Stimulated activated naive CD8-positive, alpha-beta T cell treated with anti-CD3 and anti-CD28 coated beads, Interleukin-15, amount 100 ng/mL, for 72 hours (primary cell): ENCODE measurements around the gene TUBB4B.

Experiments used
- ATAC-seq: fragments of 150-1000 bp; cut with Tn5 transposase; 2 replicates; pipeline ENCODE4 v1.10.0; 2021; ENCODE audit warnings: mild to moderate bottlenecking, moderate library complexity
- DNase-seq, 2 donors: peaks; one replicate each; pipeline ENCODE4 v3.0.0; 2021 to 2022
- H3K27ac Mint-ChIP-seq, 2 donors: one replicate each; pipeline ENCODE4 v1.8.0; 2022; ENCODE audit warnings: mild to moderate bottlenecking in 2 of 2, mixed read lengths in 2 of 2, moderate library complexity in 2 of 2
- H3K27me3 Mint-ChIP-seq: one replicate; pipeline ENCODE4 v1.8.0; 2022; ENCODE audit warnings: mixed read lengths
- H3K4me1 Mint-ChIP-seq: one replicate; pipeline ENCODE4 v1.8.0; 2022; ENCODE audit warnings: mild to moderate bottlenecking, mixed read lengths
- H3K4me3 Mint-ChIP-seq, 2 donors: one replicate each; pipeline ENCODE4 v1.8.0; 2022; ENCODE audit warnings: mild to moderate bottlenecking in 2 of 2, mixed read lengths in 2 of 2, moderate library complexity in 1 of 2
- H3K9me3 Mint-ChIP-seq, 2 donors: one replicate each; pipeline ENCODE4 v1.8.0; 2022; ENCODE audit warnings: mixed read lengths in 2 of 2

Gene TUBB4B

DNA sequence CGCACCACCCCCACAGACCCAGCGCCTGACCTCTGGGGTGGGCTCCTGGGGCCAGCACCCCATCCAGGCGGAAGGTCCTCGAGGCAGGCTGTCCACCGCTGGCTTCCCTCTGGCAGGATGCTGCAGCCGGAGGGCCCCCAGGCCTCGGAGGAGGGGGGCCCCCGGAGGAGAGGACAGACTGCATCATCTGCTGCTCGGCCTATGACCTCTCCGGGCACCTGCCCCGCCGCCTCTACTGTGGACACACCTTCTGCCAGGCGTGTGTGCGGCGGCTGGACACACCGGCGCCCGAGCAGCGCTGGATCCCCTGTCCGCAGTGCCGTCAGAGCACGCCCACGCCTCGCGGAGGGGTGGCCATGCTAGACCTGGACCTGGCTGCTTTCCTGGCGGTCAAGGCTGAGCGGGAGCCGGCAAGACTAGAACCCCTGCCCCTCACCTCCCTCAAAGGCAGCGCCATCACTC is 12.6 kb upstream of the TUBB4B start:
- no peak overlapping the region for H3K4me3 Mint-ChIP-seq
- peaks cover 38% of the 10 kb centered on the region for H3K27me3 Mint-ChIP-seq
- DNase-seq: no peak
- H3K27ac Mint-ChIP-seq: no peak overlapping the region
- H3K4me1 Mint-ChIP-seq: peaks cover 24% of the 10 kb centered on the region
- H3K9me3 Mint-ChIP-seq: no peaks in the 10 kb centered on the region
- ATAC-seq: no peak

DNA sequence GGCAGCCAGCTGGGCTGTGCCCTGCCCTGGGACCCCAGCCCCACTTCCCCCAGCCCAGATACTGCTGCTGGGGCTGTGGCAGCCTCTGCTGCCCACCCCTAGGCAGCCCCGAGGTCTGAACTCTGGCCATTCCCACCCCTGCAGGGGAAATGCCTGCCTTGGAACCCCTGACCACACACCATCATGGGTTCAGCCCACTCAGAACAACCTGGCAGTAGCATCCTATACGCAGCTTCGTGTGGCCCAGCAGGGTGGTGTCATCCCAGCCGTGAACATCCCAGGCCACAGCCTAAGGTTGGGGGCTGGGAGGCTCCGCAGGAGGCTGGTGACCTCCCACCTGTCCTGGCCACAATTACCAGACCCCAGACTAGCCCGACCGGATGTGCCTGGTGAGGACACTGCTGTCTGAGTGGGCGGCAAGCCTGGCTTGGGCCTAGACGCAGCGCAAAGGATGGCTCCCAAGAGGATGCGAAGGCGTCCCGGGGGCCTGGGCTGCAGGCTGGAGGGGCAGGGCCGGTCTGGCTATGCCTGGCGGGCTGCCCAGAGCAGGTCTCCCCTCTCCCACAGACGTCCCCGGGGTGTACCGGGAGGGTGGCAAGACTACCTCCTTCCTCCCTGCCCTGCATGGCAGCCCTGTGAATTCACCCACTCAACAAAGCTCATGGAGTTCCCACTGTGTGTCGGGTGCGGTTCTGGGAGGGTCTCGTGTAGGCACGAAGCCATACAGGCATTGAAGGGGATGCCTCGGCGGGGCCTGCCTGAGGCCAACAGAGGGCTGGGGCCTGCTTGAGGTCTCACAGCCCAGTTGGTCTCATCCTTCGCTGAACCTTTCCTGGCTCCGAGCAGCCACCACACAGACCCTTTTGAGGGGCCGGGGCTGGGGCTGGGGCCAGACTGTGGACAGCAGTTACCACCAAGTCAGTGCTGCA is 11.9 kb upstream of the TUBB4B start:
- Mint-ChIP-seq H3K4me3 (no peak overlapping the region), H3K9me3 (no peaks in the 10 kb centered on the region), H3K27ac (no peak overlapping the region), H3K27me3 (peaks cover 41% of the 10 kb centered on the region), H3K4me1 (peaks cover 19% of the 10 kb centered on the region)
- ATAC-seq (no peak), DNase-seq (no peak)

GRCh38 chr9:137229903-137230704 is 11.0 kb upstream of the TUBB4B start:
- peaks cover 17% of the 10 kb centered on the region for H3K4me1 Mint-ChIP-seq
- ATAC-seq (no peak), DNase-seq (no peak)
- no peak overlapping the region for H3K4me3 Mint-ChIP-seq
- H3K27ac Mint-ChIP-seq: no peak overlapping the region
- H3K9me3 Mint-ChIP-seq: no peaks in the 10 kb centered on the region
- H3K27me3 Mint-ChIP-seq: peaks cover 49% of the 10 kb centered on the region

DNA sequence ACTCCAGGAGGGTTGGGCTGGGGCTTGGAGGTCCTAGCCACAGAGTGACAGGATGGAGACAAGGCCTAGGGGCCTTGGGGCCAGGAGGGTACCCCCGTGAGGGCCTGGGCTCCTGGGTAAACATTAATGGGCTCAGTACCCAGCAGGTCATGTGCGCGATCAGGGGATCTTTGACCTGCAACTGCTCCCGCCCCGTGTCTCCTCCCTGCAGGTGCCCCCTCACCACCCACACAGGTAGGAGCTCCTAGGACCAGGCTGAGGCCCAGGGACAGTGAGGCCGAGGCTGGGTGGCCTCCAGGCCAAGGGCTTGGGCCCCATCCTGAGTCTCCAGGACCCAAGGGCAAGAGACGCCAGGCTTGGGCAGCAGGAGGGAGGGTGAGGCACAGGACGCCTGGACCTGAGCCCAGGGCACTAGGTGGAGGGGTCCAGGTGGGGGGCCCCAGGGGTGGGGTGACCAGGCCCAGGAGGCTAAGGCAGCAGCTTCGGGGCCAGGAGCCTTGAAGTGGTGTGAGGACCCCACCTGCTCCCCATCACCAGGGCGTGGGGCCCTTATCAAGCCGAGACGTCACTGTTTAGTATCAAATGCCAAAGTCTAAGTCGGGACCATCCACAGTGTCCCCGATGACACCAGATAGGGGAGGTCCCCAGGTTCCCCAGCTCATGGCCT is 10.2 kb upstream of the TUBB4B start, which contains the start of gene SLC34A3:
Gene SLC34A3, plus strand, starts transcription at position 197 of the 667 bp plus-strand sequence. CDS start 802 bp downstream, outside the sequence.
- Mint-ChIP-seq H3K4me1 (peaks cover 16% of the 10 kb centered on the region), H3K9me3 (no peaks in the 10 kb centered on the region), H3K27me3 (peaks cover 55% of the 10 kb centered on the region), H3K4me3 (no peak within 1 kb of the TSS), H3K27ac (no peak within 1 kb of the TSS)
- ATAC-seq: no peak
- no peak for DNase-seq

DNA sequence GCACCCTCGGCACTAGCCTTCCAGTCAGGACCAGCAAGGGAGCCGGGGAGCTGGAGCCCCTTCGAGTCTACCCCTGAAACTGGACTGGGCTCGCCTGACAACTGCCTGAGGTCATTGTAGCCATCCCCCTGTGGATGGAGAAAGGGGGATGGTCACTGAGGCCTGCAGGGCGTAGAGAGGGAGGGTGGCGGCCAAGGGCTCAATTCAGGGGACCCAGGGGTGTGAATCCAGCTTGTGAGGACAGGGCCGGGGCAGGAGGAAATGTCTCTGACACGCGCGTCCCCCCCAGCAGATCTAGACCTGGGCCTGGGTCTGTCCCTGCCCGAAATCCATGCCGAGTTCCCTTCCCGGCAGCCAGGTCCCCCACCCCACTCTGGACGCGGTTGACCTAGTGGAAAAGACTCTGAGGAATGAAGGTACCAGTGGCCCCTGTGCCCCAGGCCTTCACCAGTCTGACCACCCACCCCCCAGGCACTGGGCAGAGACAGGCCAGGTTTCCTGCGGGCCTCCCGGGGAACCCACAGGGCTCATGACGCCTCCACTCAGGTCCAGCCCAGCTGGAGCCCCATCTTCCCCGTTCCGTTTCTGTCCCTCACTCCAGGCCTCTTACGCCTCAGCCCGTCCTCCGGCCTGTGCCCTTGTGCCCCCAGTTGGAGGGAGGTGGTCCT is 9.6 kb upstream of the TUBB4B start:
- Mint-ChIP-seq H3K27ac (peak overlapping the region in 1 of 2 donors; percentile 59), H3K9me3 (no peaks in the 10 kb centered on the region), H3K4me1 (peaks cover 21% of the 10 kb centered on the region), H3K4me3 (no peak overlapping the region), H3K27me3 (peaks cover 55% of the 10 kb centered on the region)
- ATAC-seq (no peak), DNase-seq (no peak)

DNA sequence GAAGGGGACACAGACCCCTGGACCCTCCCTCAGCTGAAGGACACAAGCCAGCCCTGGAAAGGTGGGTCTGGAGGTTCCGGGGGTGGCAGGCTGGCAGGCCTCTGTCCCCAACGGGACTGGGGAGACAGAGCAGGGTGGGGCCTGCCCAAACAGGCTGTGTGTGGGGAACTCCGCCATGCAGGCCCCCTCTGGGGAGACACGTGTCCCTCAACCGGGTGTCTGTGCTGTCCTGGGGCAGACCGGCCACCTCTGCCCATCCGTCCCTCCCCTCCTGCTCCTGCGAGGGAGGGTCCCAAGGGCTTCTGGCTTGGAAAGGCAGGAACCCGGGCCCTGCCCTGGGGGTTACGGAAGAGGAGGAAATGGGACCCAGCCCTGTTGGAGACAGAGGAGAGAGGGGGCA is 9.0 kb upstream of the TUBB4B start:
- Mint-ChIP-seq H3K4me1 (peaks cover 27% of the 10 kb centered on the region), H3K4me3 (no peak overlapping the region), H3K27me3 (peaks cover 55% of the 10 kb centered on the region), H3K9me3 (no peaks in the 10 kb centered on the region), H3K27ac (no peak overlapping the region)
- DNase-seq: no peak
- ATAC-seq: no peak

- Mint-ChIP-seq H3K27ac (no peak overlapping the region), H3K4me1 (peaks cover 27% of the 10 kb centered on the region), H3K4me3 (no peak overlapping the region), H3K27me3 (peaks cover 51% of the 10 kb centered on the region), H3K9me3 (no peaks in the 10 kb centered on the region)
- DNase-seq (no peak), ATAC-seq (no peak)
Observed at GRCh38 chr9:137232510-137232909, 8.6 kb upstream of the TUBB4B start.

GRCh38 chr9:137233143-137233980 is 7.7 kb upstream of the TUBB4B start:
- no peaks in the 10 kb centered on the region for H3K9me3 Mint-ChIP-seq
- no peak for DNase-seq
- H3K4me3 Mint-ChIP-seq: no peak overlapping the region
- H3K27me3 Mint-ChIP-seq: peaks cover 46% of the 10 kb centered on the region
- H3K27ac Mint-ChIP-seq: no peak overlapping the region
- peaks cover 32% of the 10 kb centered on the region for H3K4me1 Mint-ChIP-seq
- ATAC-seq: no peak

DNA sequence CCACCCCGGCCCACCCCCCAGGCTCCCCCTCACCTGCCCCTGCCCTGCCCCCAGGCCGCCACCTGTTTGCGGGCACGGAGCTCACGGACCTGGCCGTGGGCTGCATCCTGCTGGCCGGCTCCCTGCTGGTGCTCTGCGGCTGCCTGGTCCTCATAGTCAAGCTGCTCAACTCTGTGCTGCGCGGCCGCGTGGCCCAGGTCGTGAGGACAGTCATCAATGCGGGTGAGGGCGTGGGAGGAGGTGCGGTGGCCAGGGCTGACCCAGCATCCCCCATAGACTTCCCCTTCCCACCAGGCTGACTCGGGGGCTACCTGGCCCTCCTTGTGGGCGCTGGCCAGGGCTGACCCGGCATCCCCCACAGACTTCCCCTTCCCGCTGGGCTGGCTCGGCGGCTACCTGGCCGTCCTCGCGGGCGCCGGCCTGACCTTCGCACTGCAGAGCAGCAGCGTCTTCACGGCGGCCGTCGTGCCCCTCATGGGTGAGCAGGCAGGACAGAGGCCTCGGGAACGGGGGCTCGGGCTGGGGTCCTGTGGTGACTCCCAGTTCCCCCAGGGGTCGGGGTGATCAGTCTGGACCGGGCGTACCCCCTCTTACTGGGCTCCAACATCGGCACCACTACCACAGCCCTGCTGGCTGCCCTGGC is 6.9 kb upstream of the TUBB4B start:
- H3K4me1 Mint-ChIP-seq: peaks cover 40% of the 10 kb centered on the region
- DNase-seq (no peak), ATAC-seq (no peak)
- no peak overlapping the region for H3K4me3 Mint-ChIP-seq
- H3K27me3 Mint-ChIP-seq: peaks cover 41% of the 10 kb centered on the region
- H3K27ac Mint-ChIP-seq: no peak overlapping the region
- no peaks in the 10 kb centered on the region for H3K9me3 Mint-ChIP-seq

DNA sequence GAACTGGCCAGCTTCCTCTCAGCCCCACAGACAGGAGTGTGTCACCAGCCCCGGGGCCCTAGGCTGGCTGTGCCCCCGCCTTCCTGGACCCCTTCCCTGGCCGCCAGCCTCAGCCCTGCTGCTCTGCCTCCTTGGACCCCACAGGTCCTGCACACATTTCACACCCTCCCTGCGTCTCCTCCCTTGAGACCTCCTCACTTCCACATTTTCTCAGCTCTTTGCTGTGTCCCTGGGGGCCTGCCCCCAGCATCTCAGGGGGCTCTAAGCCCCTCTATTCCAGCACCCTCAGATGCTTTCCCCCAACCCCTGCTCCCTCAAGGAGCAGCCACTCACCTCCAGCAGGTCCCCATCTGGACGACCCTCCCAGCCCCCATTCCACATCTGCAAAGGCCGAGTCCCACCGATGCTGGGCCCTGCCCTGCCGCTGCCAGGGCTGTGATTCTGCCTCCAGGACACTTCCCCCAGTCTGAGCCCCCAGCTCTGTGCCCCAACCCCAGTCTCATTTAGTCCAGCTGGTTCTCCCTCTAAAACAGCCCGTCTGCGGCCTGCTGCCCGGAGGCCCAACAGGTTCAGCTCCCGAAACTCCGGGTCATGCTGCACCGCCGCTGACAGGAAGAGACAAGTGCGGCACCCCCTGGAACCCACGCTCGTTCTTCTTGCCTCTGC is 6.2 kb upstream of the TUBB4B start:
- no peaks in the 10 kb centered on the region for H3K9me3 Mint-ChIP-seq
- peaks cover 34% of the 10 kb centered on the region for H3K27me3 Mint-ChIP-seq
- ATAC-seq (no peak), DNase-seq (no peak)
- peaks cover 46% of the 10 kb centered on the region for H3K4me1 Mint-ChIP-seq
- peak overlapping the region in 1 of 2 donors; percentile 28 for H3K27ac Mint-ChIP-seq
- no peak overlapping the region for H3K4me3 Mint-ChIP-seq

- peaks cover 46% of the 10 kb centered on the region for H3K4me1 Mint-ChIP-seq
- no peak for DNase-seq
- H3K27me3 Mint-ChIP-seq: peaks cover 34% of the 10 kb centered on the region
- no peaks in the 10 kb centered on the region for H3K9me3 Mint-ChIP-seq
- no peak overlapping the region for H3K27ac Mint-ChIP-seq
- no peak overlapping the region for H3K4me3 Mint-ChIP-seq
- no peak for ATAC-seq
Observed at GRCh38 chr9:137235424-137236237, 5.5 kb upstream of the TUBB4B start.

- Mint-ChIP-seq H3K4me3 (peak overlapping the region; percentile 46 to 59), H3K27me3 (peaks cover 28% of the 10 kb centered on the region), H3K4me1 (peaks cover 52% of the 10 kb centered on the region), H3K9me3 (no peaks in the 10 kb centered on the region), H3K27ac (no peak overlapping the region)
- DNase-seq (peak; percentile 90 to 91), ATAC-seq (peak; percentile 43)
Observed at GRCh38 chr9:137236238-137236935, 4.7 kb upstream of the TUBB4B start.
